ENCODE results near the gene TIMP2.

Gene TIMP2

DNA sequence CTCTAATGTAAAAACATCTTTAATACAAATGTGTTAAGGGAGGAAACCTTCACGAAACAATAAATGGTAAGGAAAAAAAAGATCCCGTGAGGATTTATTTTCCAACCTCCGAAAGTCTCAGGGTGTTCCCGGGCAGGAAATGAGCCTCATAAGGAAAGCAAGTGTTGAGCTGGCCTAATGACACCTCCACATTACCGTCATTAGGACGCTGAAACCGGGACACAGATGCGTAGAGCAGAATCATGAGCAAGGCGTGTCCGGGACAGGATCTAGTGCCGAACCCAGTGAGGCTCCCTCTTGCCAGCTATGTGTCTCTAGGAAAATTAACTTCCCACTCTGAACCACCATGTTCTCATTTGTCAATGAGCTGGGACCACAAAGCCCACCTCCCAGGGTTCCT, 120.4 kb downstream of the TIMP2 start:
- DNase-seq = no peak

DNA sequence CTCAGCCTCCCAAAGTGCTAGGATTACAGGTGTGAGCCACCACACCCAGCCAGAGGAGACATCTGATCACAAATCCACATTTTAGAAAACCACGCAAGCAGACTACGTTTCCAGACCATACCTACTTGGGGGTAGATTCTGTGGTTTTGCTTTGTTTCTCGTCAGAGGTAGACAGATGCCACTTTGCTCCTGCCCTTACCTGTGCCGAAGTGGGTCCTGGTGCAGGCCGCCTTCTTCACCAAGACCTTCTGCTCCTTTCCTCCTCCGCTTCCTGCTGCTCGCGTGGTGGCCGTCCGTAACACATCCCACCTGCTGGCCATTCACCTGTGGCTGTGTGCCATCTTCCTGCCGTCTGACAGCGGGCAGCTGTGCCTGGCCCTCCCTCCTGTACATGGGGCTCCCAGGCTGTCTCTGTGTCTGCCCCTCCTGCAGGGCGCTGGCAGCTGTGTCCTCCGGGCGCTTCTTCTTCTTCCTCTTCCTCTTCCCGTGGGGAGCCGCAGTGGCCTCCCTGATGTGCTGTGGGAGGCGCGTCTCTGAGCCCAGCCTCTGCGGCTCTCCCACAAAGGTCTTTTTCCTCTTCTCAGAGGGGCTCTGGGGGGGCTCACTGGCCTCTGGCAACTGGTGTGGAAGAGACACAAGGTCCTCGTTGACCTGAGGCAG, 121.9 kb downstream of the TIMP2 start:
- DNase-seq = no peak
